ENCODE results near the gene BEAN1.

- no peak for TF ChIP-seq ZNF580 (tag by site-specific recombination; IDR thresholded peaks at IDR 0.05)
- no peak for TF ChIP-seq ZEB2 (tag by site-specific recombination; IDR thresholded peaks at IDR 0.05)
- TF ChIP-seq RBAK (tag by site-specific recombination; IDR thresholded peaks at IDR 0.05), result no peak
- no peak for TF ChIP-seq CTCF (tag by site-specific recombination; IDR thresholded peaks at IDR 0.05)
- no peak for TF ChIP-seq ZNF239 (tag by site-specific recombination; IDR thresholded peaks at IDR 0.05)
- TF ChIP-seq, protein P1, sequence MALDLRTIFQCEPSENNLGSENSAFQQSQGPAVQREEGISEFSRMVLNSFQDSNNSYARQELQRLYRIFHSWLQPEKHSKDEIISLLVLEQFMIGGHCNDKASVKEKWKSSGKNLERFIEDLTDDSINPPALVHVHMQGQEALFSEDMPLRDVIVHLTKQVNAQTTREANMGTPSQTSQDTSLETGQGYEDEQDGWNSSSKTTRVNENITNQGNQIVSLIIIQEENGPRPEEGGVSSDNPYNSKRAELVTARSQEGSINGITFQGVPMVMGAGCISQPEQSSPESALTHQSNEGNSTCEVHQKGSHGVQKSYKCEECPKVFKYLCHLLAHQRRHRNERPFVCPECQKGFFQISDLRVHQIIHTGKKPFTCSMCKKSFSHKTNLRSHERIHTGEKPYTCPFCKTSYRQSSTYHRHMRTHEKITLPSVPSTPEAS (tag by site-specific recombination; IDR thresholded peaks at IDR 0.05), result no peak
- no peak for TF ChIP-seq GLI4 (tag by site-specific recombination; IDR thresholded peaks at IDR 0.05)
- TF ChIP-seq MYNN (tag by site-specific recombination; IDR thresholded peaks at IDR 0.05; ENCODE audit: borderline replicate concordance), result no peak
- no peak for TF ChIP-seq ZNF274 (IDR thresholded peaks at IDR 0.05; ENCODE audit: low read length)
- no peak for TF ChIP-seq ZNF274 (tag by site-specific recombination; IDR thresholded peaks at IDR 0.05; ENCODE audit: borderline replicate concordance)
Observed at GRCh38 chr16:66507731-66508239, 80.7 kb downstream of the BEAN1 start.

Data from HEK293 (cell line).